ENCODE measurements around the gene GSG1L.

DNA sequence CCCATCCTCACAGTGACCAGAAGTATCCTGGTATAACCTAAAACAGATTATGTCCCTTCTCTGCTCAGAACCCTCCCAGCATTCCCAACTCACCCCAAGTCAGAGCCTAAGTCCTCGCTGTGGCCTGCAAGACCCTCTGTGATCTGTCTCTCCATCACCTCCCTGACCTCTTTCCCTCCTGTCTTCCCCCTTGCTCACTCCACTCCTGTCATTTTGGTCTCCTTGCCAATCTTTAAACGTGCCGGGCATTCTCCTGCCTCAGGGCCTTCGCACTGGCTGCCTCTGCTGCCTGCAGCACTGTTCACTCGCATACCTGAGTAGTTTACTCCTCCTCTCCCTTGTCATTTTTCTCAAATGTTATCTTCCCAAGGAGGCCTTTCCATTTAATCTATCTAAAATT, 97.7 kb downstream of the GSG1L start:
- TF ChIP-seq, protein P1, sequence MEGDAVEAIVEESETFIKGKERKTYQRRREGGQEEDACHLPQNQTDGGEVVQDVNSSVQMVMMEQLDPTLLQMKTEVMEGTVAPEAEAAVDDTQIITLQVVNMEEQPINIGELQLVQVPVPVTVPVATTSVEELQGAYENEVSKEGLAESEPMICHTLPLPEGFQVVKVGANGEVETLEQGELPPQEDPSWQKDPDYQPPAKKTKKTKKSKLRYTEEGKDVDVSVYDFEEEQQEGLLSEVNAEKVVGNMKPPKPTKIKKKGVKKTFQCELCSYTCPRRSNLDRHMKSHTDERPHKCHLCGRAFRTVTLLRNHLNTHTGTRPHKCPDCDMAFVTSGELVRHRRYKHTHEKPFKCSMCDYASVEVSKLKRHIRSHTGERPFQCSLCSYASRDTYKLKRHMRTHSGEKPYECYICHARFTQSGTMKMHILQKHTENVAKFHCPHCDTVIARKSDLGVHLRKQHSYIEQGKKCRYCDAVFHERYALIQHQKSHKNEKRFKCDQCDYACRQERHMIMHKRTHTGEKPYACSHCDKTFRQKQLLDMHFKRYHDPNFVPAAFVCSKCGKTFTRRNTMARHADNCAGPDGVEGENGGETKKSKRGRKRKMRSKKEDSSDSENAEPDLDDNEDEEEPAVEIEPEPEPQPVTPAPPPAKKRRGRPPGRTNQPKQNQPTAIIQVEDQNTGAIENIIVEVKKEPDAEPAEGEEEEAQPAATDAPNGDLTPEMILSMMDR (optimal IDR thresholded peaks at IDR 0.05 in 1 of 3, IDR thresholded peaks at IDR 0.05 in 1 of 3, conservative IDR thresholded peaks at IDR 0.05 in 1 of 3; ENCODE audit: extremely low read depth in 1 of 3, insufficient read depth in 2 of 3, low read length in 3 of 3): no peak
- no peak for TF ChIP-seq EZH2 (IDR thresholded peaks at IDR 0.05; ENCODE audit: low read length)

Measured in keratinocyte (primary cell).